Ishikawa (cell line): ENCODE measurements around the gene DPEP1.

Experiments used
- CEBPB ChIP-seq: IDR thresholded peaks from 2 replicates; pipeline ENCODE4 v1.6.1; 2012
- CREB1 ChIP-seq: IDR thresholded peaks from 2 replicates; pipeline ENCODE4 v1.6.1; 2012; ENCODE audit warnings: low read depth
- EGR1 ChIP-seq: IDR thresholded peaks from 2 replicates; pipeline ENCODE4 v1.6.1; 2012
- EP300 ChIP-seq: IDR thresholded peaks from 2 replicates; pipeline ENCODE4 v1.6.1; 2012; ENCODE audit warnings: borderline replicate concordance
- FOXM1 ChIP-seq: IDR thresholded peaks from 2 replicates; pipeline ENCODE4 v1.6.1; 2012; ENCODE audit warnings: low read depth, borderline replicate concordance
- NFIC ChIP-seq: IDR thresholded peaks from 2 replicates; pipeline ENCODE4 v1.6.1; 2012
- RAD21 ChIP-seq: IDR thresholded peaks from 2 replicates; pipeline ENCODE4 v1.6.1; 2012; ENCODE audit warnings: low read depth
- TAF1 ChIP-seq: IDR thresholded peaks from 2 replicates; pipeline ENCODE4 v1.6.1; 2012; ENCODE audit warnings: low read depth, mild to moderate bottlenecking
- TCF12 ChIP-seq: IDR thresholded peaks from 2 replicates; pipeline ENCODE4 v1.6.1; 2012; ENCODE audit warnings: low read depth
- TEAD4 ChIP-seq: IDR thresholded peaks from 2 replicates; pipeline ENCODE4 v1.6.1; 2012
- USF1 ChIP-seq: IDR thresholded peaks from 2 replicates; pipeline ENCODE4 v1.6.1; 2012
- YY1 ChIP-seq: IDR thresholded peaks from 2 replicates; pipeline ENCODE4 v1.6.1; 2012; ENCODE audit warnings: low read depth
- ZBTB7A ChIP-seq: IDR thresholded peaks from 2 replicates; pipeline ENCODE4 v1.6.1; 2012; ENCODE audit warnings: low read depth
- TF ChIP-seq, protein P1 (sequence below): IDR thresholded peaks from 2 replicates; pipeline ENCODE4 v1.6.1; 2012
- TF ChIP-seq, protein P2 (sequence below): IDR thresholded peaks from 2 replicates; pipeline ENCODE4 v1.6.1; 2012; ENCODE audit warnings: low read depth, mild to moderate bottlenecking

DPEP1 gene

DNA sequence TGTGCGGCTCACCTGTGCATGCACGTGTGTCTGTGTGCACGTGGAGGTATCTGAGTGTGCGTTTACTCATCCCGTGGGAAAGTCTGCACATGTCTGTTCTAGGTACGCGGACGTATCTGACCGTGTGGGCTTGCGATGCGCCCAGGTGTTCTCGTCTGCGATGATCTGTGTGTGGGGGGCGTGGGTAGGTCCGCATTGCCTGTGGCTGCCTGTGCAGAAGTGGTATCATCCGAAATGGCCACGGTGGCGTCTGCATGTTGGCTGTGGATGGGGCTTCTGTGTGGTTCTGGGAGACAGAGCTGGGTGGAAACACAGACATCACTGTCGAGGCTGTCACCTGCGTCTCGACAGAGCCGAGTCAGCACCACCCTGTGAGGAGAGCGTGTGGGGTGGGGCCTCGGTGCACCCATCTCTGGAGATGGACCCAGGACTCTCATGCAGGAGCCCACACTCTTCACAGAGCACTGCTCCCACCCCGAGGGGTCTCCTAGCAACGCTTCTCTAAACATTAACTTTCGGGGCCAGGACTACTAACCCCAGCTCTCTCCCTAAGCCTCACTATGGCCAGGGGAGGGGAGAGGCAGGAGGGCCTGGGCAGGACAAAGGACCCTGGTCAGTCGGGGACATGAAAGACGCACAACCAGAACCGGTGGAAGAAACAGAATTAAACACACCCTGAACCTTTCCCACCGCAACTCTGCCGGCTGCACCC is 8.4 kb downstream of the DPEP1 start:
- TF ChIP-seq TEAD4, result no peak
- TF ChIP-seq CREB1, result no peak
- TF ChIP-seq NFIC, result no peak
- no peak for TF ChIP-seq RAD21
- no peak for TF ChIP-seq EP300
- no peak for TF ChIP-seq FOXM1
- TF ChIP-seq EGR1, result no peak
- TF ChIP-seq YY1, result no peak
- TF ChIP-seq, protein P1, sequence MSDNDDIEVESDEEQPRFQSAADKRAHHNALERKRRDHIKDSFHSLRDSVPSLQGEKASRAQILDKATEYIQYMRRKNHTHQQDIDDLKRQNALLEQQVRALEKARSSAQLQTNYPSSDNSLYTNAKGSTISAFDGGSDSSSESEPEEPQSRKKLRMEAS, result no peak
- TF ChIP-seq TAF1, result no peak

DNA sequence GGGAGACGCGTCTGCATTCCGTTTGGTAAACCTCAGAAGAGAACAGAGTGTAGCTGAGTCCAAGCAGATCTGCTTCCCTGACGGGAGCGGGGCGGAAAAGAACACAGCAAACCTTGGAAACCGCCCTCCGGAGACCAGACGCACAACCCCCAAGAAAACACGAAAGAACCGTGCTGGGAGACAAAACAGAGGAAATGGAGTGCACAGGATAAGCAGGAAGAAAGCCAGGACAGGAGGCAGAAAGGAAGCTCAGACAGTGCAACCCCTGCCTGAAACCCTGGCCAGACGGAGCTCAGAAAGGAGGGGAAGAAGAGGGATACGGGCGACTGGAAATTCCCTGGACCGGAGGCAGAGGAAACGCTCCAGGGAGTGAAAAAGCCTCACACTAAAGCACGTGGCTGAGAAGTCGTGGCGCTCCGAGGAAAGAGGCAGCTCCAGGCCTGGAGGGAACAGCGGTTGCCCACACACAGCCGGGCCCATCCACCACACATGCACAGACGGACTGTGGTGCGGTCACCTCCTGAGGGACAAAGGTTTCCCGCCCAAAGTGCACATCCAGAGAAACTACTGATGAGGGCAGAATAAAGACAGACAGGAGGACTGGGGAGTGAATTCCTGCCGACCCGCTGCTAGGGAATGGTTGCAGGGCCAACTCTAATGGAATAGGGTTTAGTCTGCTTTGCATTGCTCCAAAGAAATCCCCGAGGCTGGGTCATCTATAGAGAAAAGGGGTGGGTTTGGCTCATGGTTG is 10.2 kb downstream of the DPEP1 start:
- TF ChIP-seq CREB1 (no peak), ZBTB7A (no peak), EGR1 (no peak), TEAD4 (no peak), USF1 (no peak), TAF1 (no peak), TCF12 (no peak), NFIC (no peak), FOXM1 (no peak), YY1 (no peak), CEBPB (no peak), RAD21 (no peak), EP300 (no peak)
- TF ChIP-seq, protein P2, sequence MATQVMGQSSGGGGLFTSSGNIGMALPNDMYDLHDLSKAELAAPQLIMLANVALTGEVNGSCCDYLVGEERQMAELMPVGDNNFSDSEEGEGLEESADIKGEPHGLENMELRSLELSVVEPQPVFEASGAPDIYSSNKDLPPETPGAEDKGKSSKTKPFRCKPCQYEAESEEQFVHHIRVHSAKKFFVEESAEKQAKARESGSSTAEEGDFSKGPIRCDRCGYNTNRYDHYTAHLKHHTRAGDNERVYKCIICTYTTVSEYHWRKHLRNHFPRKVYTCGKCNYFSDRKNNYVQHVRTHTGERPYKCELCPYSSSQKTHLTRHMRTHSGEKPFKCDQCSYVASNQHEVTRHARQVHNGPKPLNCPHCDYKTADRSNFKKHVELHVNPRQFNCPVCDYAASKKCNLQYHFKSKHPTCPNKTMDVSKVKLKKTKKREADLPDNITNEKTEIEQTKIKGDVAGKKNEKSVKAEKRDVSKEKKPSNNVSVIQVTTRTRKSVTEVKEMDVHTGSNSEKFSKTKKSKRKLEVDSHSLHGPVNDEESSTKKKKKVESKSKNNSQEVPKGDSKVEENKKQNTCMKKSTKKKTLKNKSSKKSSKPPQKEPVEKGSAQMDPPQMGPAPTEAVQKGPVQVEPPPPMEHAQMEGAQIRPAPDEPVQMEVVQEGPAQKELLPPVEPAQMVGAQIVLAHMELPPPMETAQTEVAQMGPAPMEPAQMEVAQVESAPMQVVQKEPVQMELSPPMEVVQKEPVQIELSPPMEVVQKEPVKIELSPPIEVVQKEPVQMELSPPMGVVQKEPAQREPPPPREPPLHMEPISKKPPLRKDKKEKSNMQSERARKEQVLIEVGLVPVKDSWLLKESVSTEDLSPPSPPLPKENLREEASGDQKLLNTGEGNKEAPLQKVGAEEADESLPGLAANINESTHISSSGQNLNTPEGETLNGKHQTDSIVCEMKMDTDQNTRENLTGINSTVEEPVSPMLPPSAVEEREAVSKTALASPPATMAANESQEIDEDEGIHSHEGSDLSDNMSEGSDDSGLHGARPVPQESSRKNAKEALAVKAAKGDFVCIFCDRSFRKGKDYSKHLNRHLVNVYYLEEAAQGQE, result no peak
- TF ChIP-seq, protein P1, result no peak

DNA sequence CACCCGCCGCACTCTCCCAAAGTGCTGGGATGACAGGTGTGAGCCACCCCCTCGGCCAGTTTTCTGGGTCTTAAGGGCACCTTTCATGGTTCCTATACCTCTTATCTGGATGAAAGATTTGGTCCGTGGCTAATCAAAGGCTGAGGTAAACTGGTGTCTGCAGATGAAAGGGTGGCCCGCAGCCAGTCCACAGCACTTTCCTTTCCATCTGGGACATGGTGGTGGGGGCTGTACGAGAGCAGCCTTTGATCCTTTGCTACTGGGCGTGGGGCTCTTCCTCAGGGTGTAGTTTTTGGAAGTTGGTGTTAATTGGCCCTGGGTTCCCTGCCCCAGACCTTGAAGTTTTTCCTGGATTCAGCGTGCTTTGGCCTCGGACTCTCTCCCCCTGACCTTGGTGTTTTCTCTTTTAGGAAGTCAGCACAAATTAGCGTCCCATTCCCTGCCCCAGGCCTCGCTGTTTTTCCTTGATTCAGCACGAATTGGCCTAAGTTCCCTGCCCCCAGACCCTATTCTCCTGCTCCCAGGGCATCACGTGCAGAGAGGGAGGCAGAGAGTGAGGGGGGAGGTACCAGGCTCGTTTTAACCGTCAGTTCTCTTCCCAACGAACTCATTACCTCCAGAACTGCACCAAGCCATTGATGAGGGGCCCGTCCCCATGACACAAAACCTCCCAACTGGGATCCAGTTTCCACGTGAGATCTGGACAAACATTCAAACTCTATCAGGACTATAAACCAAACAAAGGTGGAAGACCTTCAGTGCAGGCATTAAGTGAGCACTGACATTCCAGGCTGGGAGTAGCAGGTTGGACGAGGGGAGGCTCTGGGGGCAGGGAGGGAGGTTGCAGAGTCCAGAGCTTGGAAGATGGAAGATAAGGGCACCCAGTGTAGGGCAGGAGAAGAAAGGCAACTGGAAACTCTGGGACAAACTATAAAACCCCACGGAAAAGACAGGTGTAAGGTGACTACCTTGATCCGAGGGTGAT is 11.6 kb downstream of the DPEP1 start:
- TF ChIP-seq, protein P1, result no peak
- TF ChIP-seq CEBPB, result no peak
- no peak for TF ChIP-seq EP300
- no peak for TF ChIP-seq USF1
- TF ChIP-seq EGR1, result no peak
- TF ChIP-seq TCF12, result no peak
- TF ChIP-seq FOXM1, result no peak
- no peak for TF ChIP-seq CREB1
- TF ChIP-seq TEAD4, result no peak
- TF ChIP-seq RAD21, result no peak
- no peak for TF ChIP-seq NFIC
- TF ChIP-seq, protein P2, result no peak
- TF ChIP-seq YY1, result no peak
- TF ChIP-seq TAF1, result no peak
- TF ChIP-seq ZBTB7A, result no peak

DNA sequence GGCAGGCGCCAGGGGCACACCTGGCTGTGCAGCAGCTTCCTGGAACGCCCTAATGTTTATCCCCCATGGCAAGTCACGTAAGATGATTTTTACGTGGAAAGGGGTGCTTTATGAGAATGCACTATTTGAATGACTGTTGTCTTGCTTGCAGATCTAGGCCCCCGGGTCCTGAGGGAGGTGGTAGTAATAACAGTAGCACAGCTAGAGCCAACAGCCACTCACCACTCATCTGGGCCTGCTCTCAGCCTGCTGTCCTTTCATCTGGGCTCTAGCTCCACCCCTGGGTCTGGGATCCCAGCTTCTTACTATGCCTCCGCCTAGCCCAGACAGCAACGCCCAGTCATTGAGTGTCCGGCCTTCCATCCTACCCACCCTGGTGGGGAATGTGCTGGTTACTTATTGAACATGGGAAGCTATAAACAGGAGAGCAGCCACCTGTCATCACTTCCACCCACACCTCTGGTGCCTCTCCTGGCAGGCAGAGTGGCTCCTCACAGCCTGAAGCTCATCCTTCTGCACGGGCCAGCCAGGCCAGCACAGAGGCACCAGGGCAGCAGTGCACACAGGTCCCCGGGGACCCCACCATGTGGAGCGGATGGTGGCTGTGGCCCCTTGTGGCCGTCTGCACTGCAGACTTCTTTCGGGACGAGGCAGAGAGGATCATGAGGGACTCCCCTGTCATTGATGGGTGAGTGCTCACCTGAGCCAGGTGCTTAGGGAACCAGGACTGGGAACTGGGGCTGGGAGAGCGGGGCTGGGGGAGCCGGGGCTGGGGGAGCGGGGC is 16.6 kb downstream of the DPEP1 start:
- TF ChIP-seq CREB1 (no peak), FOXM1 (no peak), EGR1 (no peak), NFIC (no peak), TAF1 (no peak), RAD21 (no peak), USF1 (no peak), ZBTB7A (no peak), CEBPB (no peak), TEAD4 (no peak), YY1 (no peak), TCF12 (no peak), EP300 (no peak)
- TF ChIP-seq, protein P2, result no peak
- TF ChIP-seq, protein P1, result no peak
